ENCODE data around the gene CARMIL1. TPM values are rescaled to one million over a fixed set of nuclear protein-coding genes. Genes with fewer than 3 reads are reported as not detected.

Gene CARMIL1
- total and polyA plus RNA-seq, 2 of the 8 experiments (the other 6 are each of a cell fraction or from before 2014, with no cell fraction given) = 20.3 to 40.4 TPM

DNA sequence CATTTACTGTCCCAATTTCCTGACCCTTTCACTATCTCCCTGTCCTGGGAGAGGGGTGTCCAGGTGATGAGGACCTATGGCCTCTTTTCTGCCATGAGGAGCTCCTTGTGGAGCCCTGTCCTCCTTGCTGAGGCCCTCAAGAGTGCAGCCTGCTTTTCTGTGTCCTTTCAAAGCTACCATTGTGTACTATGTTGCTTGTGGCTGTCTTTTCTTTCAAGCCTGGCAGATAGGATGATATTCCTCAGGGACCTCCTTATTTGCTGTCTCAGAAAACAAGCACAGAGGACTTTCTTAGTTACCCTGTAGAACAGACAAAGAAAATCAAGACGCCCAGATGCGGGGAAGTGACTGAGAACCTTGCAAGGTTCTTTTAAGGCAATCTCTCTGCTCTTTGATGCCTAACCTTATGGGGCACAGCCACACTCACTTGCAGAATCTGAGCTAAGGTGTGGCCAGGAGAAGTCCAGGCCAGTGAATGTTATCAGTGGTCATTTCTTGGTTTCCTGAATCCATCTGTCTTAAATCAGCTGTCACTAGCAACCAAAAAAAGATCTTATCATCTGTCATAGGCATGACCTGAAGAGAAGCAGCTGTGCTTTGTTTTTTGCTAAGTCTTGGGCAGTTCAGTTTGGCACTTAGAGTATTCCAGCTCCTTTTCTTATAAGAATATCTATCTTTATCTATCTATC, 17.2 kb downstream of the CARMIL1 start:
- Histone ChIP-seq H3K9ac (replicated peaks in 1 of 4; ENCODE audit: extremely low read depth in 1 of 4, low read depth in 3 of 4, low read length in 3 of 4) (no peak overlapping the region), H3K18ac (ENCODE audit: extremely low read depth, low read length) (no peak overlapping the region), H4K5ac (ENCODE audit: insufficient read length, low read depth, low read length) (no peak overlapping the region), H2BK15ac (ENCODE audit: low read length) (no peak overlapping the region), H3K36me3 (ENCODE audit: control insufficient read depth in 2 of 4, insufficient read depth in 4 of 4, low read length in 3 of 4) (no peaks in the 10 kb centered on the region), H4K20me1 (replicated peaks in 1 of 2; ENCODE audit: control insufficient read depth in 1 of 2, insufficient read depth in 2 of 2, low read length in 2 of 2) (peaks cover 5 to 8% of the 10 kb centered on the region in 2 experiments), H3K56ac (replicated peaks; ENCODE audit: insufficient read length, low read depth, low read length) (no peak overlapping the region), H2AK5ac (ENCODE audit: low read depth, low read length) (no peak overlapping the region), H3K23ac (ENCODE audit: insufficient read length) (no peak overlapping the region), H2BK20ac (ENCODE audit: low read length) (no peak overlapping the region), H2BK12ac (ENCODE audit: low read depth, low read length) (no peak overlapping the region), H3K79me1 (ENCODE audit: low read depth, low read length) (peaks cover 3% of the 10 kb centered on the region), H3K4me1 (replicated peaks in 1 of 4; ENCODE audit: control insufficient read depth in 3 of 4, insufficient read depth in 4 of 4, low read length in 3 of 4) (peaks cover 0 to 5% (median 1%) of the 10 kb centered on the region in 4 experiments; a peak in 2 of 7 replicates), H3K4me2 (ENCODE audit: insufficient read depth in 1 of 2, low read depth in 2 of 2, low read length in 2 of 2) (no peak overlapping the region), H2BK5ac (ENCODE audit: low read depth, low read length) (no peak overlapping the region), H3K23me2 (ENCODE audit: low read depth, low read length) (no peaks in the 10 kb centered on the region; the same call in 1 of the 2 replicates), H3K4ac (replicated peaks; ENCODE audit: insufficient read length, low read depth, low read length) (no peak overlapping the region), H3K14ac (ENCODE audit: insufficient read length) (no peak overlapping the region), H3K79me2 (ENCODE audit: control insufficient read depth in 1 of 2, insufficient read depth in 2 of 2, low read length in 2 of 2) (peaks cover 10 to 95% of the 10 kb centered on the region in 2 experiments), H4K91ac (replicated peaks; ENCODE audit: insufficient read length, low read length) (no peak overlapping the region), H3K4me3 (ENCODE audit: extremely low read depth in 1 of 4, insufficient read depth in 2 of 4, low read depth in 3 of 4, low read length in 4 of 4) (no peak overlapping the region), H2AFZ (ENCODE audit: low read length) (no peak overlapping the region), H3K9me3 (ENCODE audit: insufficient read depth in 2 of 2, low read depth in 1 of 2, low read length in 1 of 2) (no peaks in the 10 kb centered on the region), H2BK120ac (replicated peaks; ENCODE audit: low read depth, low read length) (no peak overlapping the region), H3K27ac (ENCODE audit: low read depth, low read length) (no peak overlapping the region), H3K27me3 (replicated peaks in 1 of 4; ENCODE audit: control insufficient read depth in 3 of 4, extremely low read depth in 1 of 4, insufficient read depth in 3 of 4, low read length in 3 of 4) (no peaks in the 10 kb centered on the region), H4K8ac (ENCODE audit: extremely low read depth, insufficient read depth, low read length) (no peak overlapping the region)
- 92% methylated on average over 2 of the region's 2 CpGs; no CpG with 5 or more reads in 1 of the 2 experiments for WGBS, 2 experiments (ENCODE audit: extremely low coverage in 1 of 2, insufficient coverage in 1 of 2, insufficient read length in 1 of 2, insufficient replicate concordance in 2 of 2, low coverage in 1 of 2, low lambda C conversion rate in 2 of 2, missing lambda C conversion rate in 1 of 2)
- POLR2A ChIA-PET (ENCODE audit: partially characterized antibody) = interaction anchor here (0.8 to 1.0 kb wide), 2 partner anchors 9 kb away, joined by 3 read pairs; no protein-coding TSS in a partner anchor
- no peak for TF ChIP-seq POU5F1 (IDR thresholded peaks at IDR 0.05; ENCODE audit: low read depth, low read length)
- no peak for TF ChIP-seq PHF8 (conservative IDR thresholded peaks at IDR 0.05; ENCODE audit: low read depth, low read length)
- TF ChIP-seq BRCA1 (IDR thresholded peaks at IDR 0.05; ENCODE audit: low read depth, low read length) = no peak
- TF ChIP-seq KDM1A (IDR thresholded peaks at IDR 0.05; ENCODE audit: borderline replicate concordance, low read length) = no peak
- TF ChIP-seq EGR1 (IDR thresholded peaks at IDR 0.05; ENCODE audit: borderline replicate concordance, low read depth, low read length) = no peak
- FAIRE-seq (no peak), DNase-seq (ENCODE audit: low read depth in 1 of 2, low spot score in 2 of 2) (no peak)
- CTCF ChIA-PET (ENCODE audit: partially characterized antibody) = interaction anchor here (0.9 to 1.4 kb wide), 4 partner anchors 17 to 31 kb away, joined by 3 to 5 read pairs (median 3); partner anchors contain the start of gene CARMIL1

Data from H1 (cell line).